ENCODE data around the gene TERT.

DNA sequence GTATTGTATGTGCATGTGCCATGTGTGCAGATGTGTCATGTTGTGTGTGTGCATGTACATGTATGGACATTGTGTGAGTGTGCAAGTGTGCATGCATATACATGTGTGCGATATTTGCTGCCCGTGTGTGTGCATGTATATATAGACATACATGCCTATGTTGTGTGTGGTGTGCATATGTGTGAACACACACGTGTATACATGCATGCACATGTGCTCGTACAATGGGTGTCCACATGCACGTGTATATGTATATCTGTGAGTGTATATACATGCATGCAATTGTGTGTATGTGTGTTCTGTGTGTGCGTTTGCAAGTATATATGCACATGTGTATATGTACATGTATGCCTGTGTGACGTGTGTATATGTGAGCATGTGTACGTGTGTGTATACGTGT, 72.7 kb downstream of the TERT start:
- no peak for TF ChIP-seq CTCF (IDR thresholded peaks at IDR 0.05; ENCODE audit: poor library complexity)
- no peak for TF ChIP-seq EZH2 (IDR thresholded peaks at IDR 0.05; ENCODE audit: borderline replicate concordance)
- TF ChIP-seq EZH2phosphoT487 (IDR thresholded peaks at IDR 0.05; ENCODE audit: low read depth, severe bottlenecking, unreplicated experiment), result no peak

All from hepatocyte (in vitro differentiated cells).